Smooth muscle cell (in vitro differentiated cells): ENCODE measurements around the gene ADGB. TPM values are rescaled to one million over a fixed set of nuclear protein-coding genes. Genes with fewer than 3 reads are reported as not detected.

Experiments
- DNase-seq: peaks from one replicate; lab custom pipeline; 2025; ENCODE audit not compliant: unreplicated experiment; lab: John Stamatoyannopoulos, UW
- H2AFZ ChIP-seq: fragments of 200-600 bp; sonication (generic); 2 replicates; pipeline ENCODE4 v1.6.0; 2016; ENCODE audit warnings: antibody characterized with exemption, low read depth, mild to moderate bottlenecking
- H3F3A ChIP-seq: fragments of 200-600 bp; sonication (generic); 2 replicates; pipeline ENCODE4 v1.6.0; 2017; ENCODE audit warnings: antibody characterized with exemption, low read depth
- H3K27ac ChIP-seq: fragments of 200-600 bp; sonication (generic); 2 replicates; pipeline ENCODE4 v1.5.1; 2016; ENCODE audit warnings: low read depth, mild to moderate bottlenecking
- H3K27me3 ChIP-seq: fragments of 200-600 bp; sonication (generic); 2 replicates; pipeline ENCODE4 v1.6.1; 2016; ENCODE audit warnings: low read depth, mild to moderate bottlenecking
- H3K36me3 ChIP-seq: fragments of 200-600 bp; sonication (generic); 2 replicates; pipeline ENCODE4 v1.5.1; 2016; ENCODE audit warnings: low read depth
- H3K4me1 ChIP-seq: fragments of 200-600 bp; sonication (generic); 2 replicates; pipeline ENCODE4 v1.5.1; 2016; ENCODE audit warnings: low read depth
- H3K4me2 ChIP-seq: fragments of 200-600 bp; sonication (generic); 2 replicates; pipeline ENCODE4 v1.6.0; 2016; ENCODE audit warnings: mild to moderate bottlenecking
- H3K4me3 ChIP-seq: fragments of 200-600 bp; sonication (generic); 2 replicates; pipeline ENCODE4 v1.5.1; 2016; ENCODE audit warnings: mild to moderate bottlenecking
- H3K79me2 ChIP-seq: fragments of 200-600 bp; sonication (generic); 2 replicates; pipeline ENCODE4 v1.6.0; 2016; ENCODE audit warnings: low read depth, mild to moderate bottlenecking
- H3K9ac ChIP-seq: fragments of 200-600 bp; sonication (generic); 2 replicates; pipeline ENCODE4 v1.6.0; 2016; ENCODE audit warnings: low read depth
- H3K9me3 ChIP-seq: fragments of 200-600 bp; sonication (generic); replicated peaks from 2 replicates; pipeline ENCODE4 v1.5.1; 2016; ENCODE audit warnings: low read depth
- H4K20me1 ChIP-seq: fragments of 200-600 bp; sonication (generic); 2 replicates; pipeline ENCODE4 v1.6.0; 2016; ENCODE audit warnings: low read depth
- CTCF ChIP-seq: fragments of 200-600 bp; sonication (generic); IDR thresholded peaks from 2 replicates; pipeline ENCODE4 v1.5.1; 2017; ENCODE audit warnings: borderline replicate concordance, mild to moderate bottlenecking, antibody characterized with exemption; ENCODE audit not compliant: insufficient read depth, poor library complexity, severe bottlenecking
- WGBS: methylation state at CpG from one replicate; pipeline ENCODE4 v1.1.7; 2016; ENCODE audit warnings: low lambda C conversion rate; 5-methylcytosine and 5-hydroxymethylcytosine counted together
- polyA plus RNA-seq: library from polyadenylated mRNA; unstranded; fragments of >200 nt; fragmentation: Nextera tagmentation; extraction: Ambion mirVana; gene quantifications from 2 replicates; pipeline ENCODE4 v1.2.1, GENCODE V29; 2016
- total RNA-seq: library from RNA; depleted of rRNA; stranded (reverse); fragments of >200 nt; gene quantifications from 2 replicates; pipeline ENCODE4 v1.2.3, GENCODE V29; 2014

ADGB gene
- total and polyA plus RNA-seq, 2 experiments from 2014 or later = 1.1 to 3.1 TPM

GRCh38 chr6:146650799-146651481 lies 52.2 kb downstream of the ADGB start:
- peak overlapping the region; percentile 31 for H2AFZ ChIP-seq
- H3K4me3 ChIP-seq = no peak overlapping the region
- DNase-seq = peak; percentile 2
- H3F3A ChIP-seq = peaks cover 29% of the 10 kb centered on the region
- no peaks in the 10 kb centered on the region for H4K20me1 ChIP-seq
- peak overlapping the region; percentile 97 for H3K27ac ChIP-seq
- H3K4me1 ChIP-seq = peaks cover 8% of the 10 kb centered on the region
- no peaks in the 10 kb centered on the region for H3K27me3 ChIP-seq
- no peaks in the 10 kb centered on the region for H3K36me3 ChIP-seq
- 15% methylated on average over 8 of the region's 8 CpGs for WGBS
- H3K79me2 ChIP-seq = no peaks in the 10 kb centered on the region
- H3K9ac ChIP-seq = peak overlapping the region; percentile 88
- no peak for TF ChIP-seq CTCF
- H3K4me2 ChIP-seq = peak overlapping the region; percentile 77
- no peaks in the 10 kb centered on the region for H3K9me3 ChIP-seq

- Histone ChIP-seq H3K4me1 (peaks cover 8% of the 10 kb centered on the region), H4K20me1 (no peaks in the 10 kb centered on the region), H3K4me3 (no peak overlapping the region), H3K79me2 (no peaks in the 10 kb centered on the region), H3K36me3 (no peaks in the 10 kb centered on the region), H3K9me3 (no peaks in the 10 kb centered on the region), H3K27ac (peak overlapping the region; percentile 97), H3K9ac (peak overlapping the region; percentile 88), H3K4me2 (peak overlapping the region; percentile 77), H3F3A (peaks cover 30% of the 10 kb centered on the region), H2AFZ (peak overlapping the region; percentile 31), H3K27me3 (no peaks in the 10 kb centered on the region)
- no peak for TF ChIP-seq CTCF
- 59% methylated on average over 4 of the region's 4 CpGs for WGBS
- DNase-seq = no peak
These were observed 52.7 kb downstream of the ADGB start for GRCh38 chr6:146651482-146651863.

- no peak overlapping the region for H3K9ac ChIP-seq
- no peaks in the 10 kb centered on the region for H3K79me2 ChIP-seq
- no peak for TF ChIP-seq CTCF
- H3K9me3 ChIP-seq = no peaks in the 10 kb centered on the region
- no peaks in the 10 kb centered on the region for H3K27me3 ChIP-seq
- H3K27ac ChIP-seq = no peak overlapping the region
- WGBS = 95% methylated on average over 3 of the region's 3 CpGs
- no peaks in the 10 kb centered on the region for H3K4me1 ChIP-seq
- no peak overlapping the region for H2AFZ ChIP-seq
- H3K4me2 ChIP-seq = no peak overlapping the region
- no peaks in the 10 kb centered on the region for H4K20me1 ChIP-seq
- no peak overlapping the region for H3K4me3 ChIP-seq
- no peaks in the 10 kb centered on the region for H3K36me3 ChIP-seq
- no peak for DNase-seq
- H3F3A ChIP-seq = peaks cover 6% of the 10 kb centered on the region
These were observed 58.7 kb downstream of the ADGB start for GRCh38 chr6:146657432-146657831.

GRCh38 chr6:146664871-146665360 lies 66.1 kb downstream of the ADGB start:
- H3K4me2 ChIP-seq = peak overlapping the region; percentile 83
- no peak for DNase-seq
- no peak for TF ChIP-seq CTCF
- no peaks in the 10 kb centered on the region for H3K27me3 ChIP-seq
- no peak overlapping the region for H3K4me3 ChIP-seq
- H3F3A ChIP-seq = peaks cover 11% of the 10 kb centered on the region
- peak overlapping the region; percentile 90 for H3K9ac ChIP-seq
- H3K4me1 ChIP-seq = peaks cover 8% of the 10 kb centered on the region
- no peaks in the 10 kb centered on the region for H3K79me2 ChIP-seq
- H2AFZ ChIP-seq = peak overlapping the region; percentile 73
- 31% methylated on average over 3 of the region's 3 CpGs for whole genome bisulfite sequencing
- no peaks in the 10 kb centered on the region for H3K36me3 ChIP-seq
- peak overlapping the region; percentile 99 for H3K27ac ChIP-seq
- H3K9me3 ChIP-seq = no peaks in the 10 kb centered on the region
- no peaks in the 10 kb centered on the region for H4K20me1 ChIP-seq
